Mesenteric fat pad (tissue), 1 donor: ENCODE measurements around the gene RAB36. TPM values are rescaled to one million over a fixed set of nuclear protein-coding genes. Genes with fewer than 3 reads are reported as not detected.
"Not testable (repeated sequence)": the region's sequence is repeated elsewhere in the genome, so short reads cannot be mapped to it uniquely, and the experiment has no call there.

Experiments
- DNase-seq: peaks from one replicate; pipeline ENCODE4 v3.0.0-alpha.2; 2020; ENCODE audit warnings: low spot score
- total RNA-seq: library from RNA; stranded (reverse); fragmentation: NEBNext Ultra II Directional; extraction: Animal tissue kit (Norgen Biotek cat#: 25700); gene quantifications from one replicate; pipeline ENCODE4 v1.2.1, GENCODE V29; 2021
- donor health status: DM: yes; HTN: yes; CAD: no.

Gene RAB36
- total RNA-seq, 1 donor from 2014 or later, result 3.2 TPM

GRCh38 chr22:23120415-23120899 lies 24.8 kb upstream of the RAB36 start:
- no peak for DNase-seq

- no peak for DNase-seq
Observed at GRCh38 chr22:23121000-23121421, 24.3 kb upstream of the RAB36 start.

GRCh38 chr22:23121424-23121823 lies 23.9 kb upstream of the RAB36 start:
- no peak for DNase-seq

GRCh38 chr22:23122216-23122957 lies 22.9 kb upstream of the RAB36 start:
- DNase-seq, result no peak

GRCh38 chr22:23122992-23123803 lies 22.1 kb upstream of the RAB36 start:
- DNase-seq, result no peak

- no peak for DNase-seq
Observed at GRCh38 chr22:23123804-23124254, 21.4 kb upstream of the RAB36 start.

- no peak for DNase-seq
Observed at GRCh38 chr22:23124611-23125511, 20.4 kb upstream of the RAB36 start.

- no peak for DNase-seq
Observed at GRCh38 chr22:23125512-23126103, 19.7 kb upstream of the RAB36 start.

GRCh38 chr22:23126165-23127054 lies 18.9 kb upstream of the RAB36 start:
- no peak for DNase-seq

GRCh38 chr22:23127055-23127756 lies 18.1 kb upstream of the RAB36 start:
- no peak for DNase-seq

GRCh38 chr22:23127788-23128187 lies 17.5 kb upstream of the RAB36 start:
- DNase-seq, result no peak

- DNase-seq, result no peak
Observed at GRCh38 chr22:23128269-23129108, 16.8 kb upstream of the RAB36 start.

- DNase-seq, result no peak
Observed at GRCh38 chr22:23129149-23129548, 16.1 kb upstream of the RAB36 start.

- DNase-seq, result no peak
Observed at GRCh38 chr22:23130697-23131096, 14.6 kb upstream of the RAB36 start.

GRCh38 chr22:23131931-23132330 lies 13.3 kb upstream of the RAB36 start:
- no peak for DNase-seq

GRCh38 chr22:23132376-23133091 lies 12.7 kb upstream of the RAB36 start:
- no peak for DNase-seq

- no peak for DNase-seq
Observed at GRCh38 chr22:23133922-23134321, 11.4 kb upstream of the RAB36 start.

GRCh38 chr22:23136991-23137390 lies 8.3 kb upstream of the RAB36 start:
- DNase-seq, result not testable (repeated sequence)
